Measurements from ENCODE around the gene SDS. TPM values are rescaled to one million over a fixed set of nuclear protein-coding genes. Genes with fewer than 3 reads are reported as not detected.

Gene SDS
- total RNA-seq, 1 experiment from 2014 or later, result not detected

DNA sequence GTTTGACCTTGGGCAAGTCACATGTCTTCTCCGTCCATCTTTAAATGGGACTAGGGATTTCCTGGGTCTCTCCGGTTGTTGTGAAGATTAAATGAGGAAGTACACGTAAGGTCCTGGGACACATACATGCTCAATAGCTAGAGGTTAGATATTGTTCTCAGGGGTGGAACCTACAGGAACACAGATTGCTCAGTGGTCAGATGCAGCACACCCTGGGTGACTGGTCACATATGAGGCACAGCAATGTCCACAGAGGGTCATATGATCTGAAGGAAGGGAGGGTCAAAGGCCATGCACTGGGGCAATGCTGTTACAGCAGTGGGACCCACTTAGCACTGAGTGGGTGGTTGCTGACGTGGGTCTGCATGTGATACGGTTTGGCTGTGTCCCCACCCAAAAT, 57.3 kb downstream of the SDS start:
- Histone ChIP-seq H3K56ac (ENCODE audit: insufficient read length, low read depth, low read length) (no peak overlapping the region), H3K4me2 (ENCODE audit: insufficient read depth, insufficient read length, low read length) (no peak overlapping the region), H3K14ac (ENCODE audit: insufficient read depth, low read length) (no peak overlapping the region), H2BK15ac (ENCODE audit: low read depth, low read length) (no peak overlapping the region), H2BK120ac (ENCODE audit: low read depth, low read length, poor library complexity, severe bottlenecking) (no peak overlapping the region), H3K27me3 (ENCODE audit: insufficient read depth, low read length) (no peaks in the 10 kb centered on the region), H4K8ac (replicated peaks; ENCODE audit: insufficient read length, low read depth, low read length) (no peak overlapping the region), H3K4ac (ENCODE audit: low read depth, low read length) (no peak overlapping the region), H3K4me1 (ENCODE audit: insufficient read depth, low read length) (no peaks in the 10 kb centered on the region; the same call in 1 of the 2 replicates), H3K79me2 (ENCODE audit: insufficient read depth, low read length) (no peaks in the 10 kb centered on the region), H2BK12ac (ENCODE audit: insufficient read length, low read depth, low read length) (no peak overlapping the region), H4K91ac (ENCODE audit: insufficient read length, low read depth, low read length) (no peak overlapping the region), H2BK5ac (ENCODE audit: insufficient read length, low read length) (no peak overlapping the region), H3K27ac (ENCODE audit: insufficient read length, low read depth, low read length) (no peak overlapping the region), H3K23me2 (ENCODE audit: insufficient read length, low read depth, low read length, poor library complexity, severe bottlenecking) (no peaks in the 10 kb centered on the region), H2BK20ac (ENCODE audit: low read depth, low read length, poor library complexity, severe bottlenecking) (no peak overlapping the region), H3K9me3 (ENCODE audit: control insufficient read depth, low read depth, low read length) (no peaks in the 10 kb centered on the region), H4K5ac (ENCODE audit: insufficient read length, low read depth, low read length) (no peak overlapping the region), H3K18ac (ENCODE audit: insufficient read length, low read depth, low read length) (no peak overlapping the region), H2AK5ac (ENCODE audit: insufficient read length, low read length) (no peak overlapping the region), H2AFZ (ENCODE audit: low read length) (no peak overlapping the region), H3K9ac (ENCODE audit: extremely low read depth, insufficient read length, low read length) (no peak overlapping the region), H3T11ph (ENCODE audit: low read length) (no peak overlapping the region), H3K79me1 (ENCODE audit: insufficient read depth, low read depth, low read length, poor library complexity, severe bottlenecking) (no peaks in the 10 kb centered on the region), H4K20me1 (ENCODE audit: control insufficient read depth, insufficient read depth, insufficient read length) (no peaks in the 10 kb centered on the region), H3K23ac (ENCODE audit: insufficient read length, low read depth, low read length) (no peak overlapping the region)
- H3K36me3 Mint-ChIP-seq (ENCODE audit: insufficient read depth in 1 of 3, low read depth in 3 of 3), result no peaks in the 10 kb centered on the region
- H3K9me3 Mint-ChIP-seq, result no peaks in the 10 kb centered on the region
- H3K27me3 Mint-ChIP-seq (ENCODE audit: low read depth), result peaks cover 8% of the 10 kb centered on the region
- WGBS (ENCODE audit: extremely low coverage, insufficient read length, low lambda C conversion rate), result no CpG with 5 or more reads among the region's 5 CpGs
- H3K4me3 Mint-ChIP-seq, result no peak overlapping the region
- H3K4me1 Mint-ChIP-seq, result peaks cover 7 to 17% of the 10 kb centered on the region in 2 experiments
- TF ChIP-seq, protein P1, sequence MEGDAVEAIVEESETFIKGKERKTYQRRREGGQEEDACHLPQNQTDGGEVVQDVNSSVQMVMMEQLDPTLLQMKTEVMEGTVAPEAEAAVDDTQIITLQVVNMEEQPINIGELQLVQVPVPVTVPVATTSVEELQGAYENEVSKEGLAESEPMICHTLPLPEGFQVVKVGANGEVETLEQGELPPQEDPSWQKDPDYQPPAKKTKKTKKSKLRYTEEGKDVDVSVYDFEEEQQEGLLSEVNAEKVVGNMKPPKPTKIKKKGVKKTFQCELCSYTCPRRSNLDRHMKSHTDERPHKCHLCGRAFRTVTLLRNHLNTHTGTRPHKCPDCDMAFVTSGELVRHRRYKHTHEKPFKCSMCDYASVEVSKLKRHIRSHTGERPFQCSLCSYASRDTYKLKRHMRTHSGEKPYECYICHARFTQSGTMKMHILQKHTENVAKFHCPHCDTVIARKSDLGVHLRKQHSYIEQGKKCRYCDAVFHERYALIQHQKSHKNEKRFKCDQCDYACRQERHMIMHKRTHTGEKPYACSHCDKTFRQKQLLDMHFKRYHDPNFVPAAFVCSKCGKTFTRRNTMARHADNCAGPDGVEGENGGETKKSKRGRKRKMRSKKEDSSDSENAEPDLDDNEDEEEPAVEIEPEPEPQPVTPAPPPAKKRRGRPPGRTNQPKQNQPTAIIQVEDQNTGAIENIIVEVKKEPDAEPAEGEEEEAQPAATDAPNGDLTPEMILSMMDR (conservative IDR thresholded peaks at IDR 0.05), result no peak
- no peak overlapping the region for H3K27ac Mint-ChIP-seq
- DNase-seq, result no peak
